Liver (tissue), 3 donors: ENCODE data around the gene DHRSX.

Source experiments
- RXRA ChIP-seq, 2 donors: IDR thresholded peaks; 2 replicates each; pipeline ENCODE4 v1.6.1; 2017 to 2018; ENCODE audit warnings: antibody characterized with exemption in 2 of 2, mild to moderate bottlenecking in 1 of 2
- YY1 ChIP-seq: IDR thresholded peaks from 2 replicates; pipeline ENCODE4 v1.6.1; 2016; ENCODE audit warnings: antibody characterized with exemption, mild to moderate bottlenecking
- TF ChIP-seq, protein P1 (sequence below): fragments of 150-350 bp; IDR thresholded peaks from 2 replicates; pipeline ENCODE4 v1.5.1; 2017; ENCODE audit warnings: improper control_type of control experiment, low read depth, low read length; ENCODE audit not compliant: missing input control
- TF ChIP-seq, protein P2 (sequence below): IDR thresholded peaks from 2 replicates; pipeline ENCODE4 v1.6.1; 2016; ENCODE audit warnings: antibody characterized with exemption, mild to moderate bottlenecking
- donor health status: healthy.
- donor health status: healthy.

DNA sequence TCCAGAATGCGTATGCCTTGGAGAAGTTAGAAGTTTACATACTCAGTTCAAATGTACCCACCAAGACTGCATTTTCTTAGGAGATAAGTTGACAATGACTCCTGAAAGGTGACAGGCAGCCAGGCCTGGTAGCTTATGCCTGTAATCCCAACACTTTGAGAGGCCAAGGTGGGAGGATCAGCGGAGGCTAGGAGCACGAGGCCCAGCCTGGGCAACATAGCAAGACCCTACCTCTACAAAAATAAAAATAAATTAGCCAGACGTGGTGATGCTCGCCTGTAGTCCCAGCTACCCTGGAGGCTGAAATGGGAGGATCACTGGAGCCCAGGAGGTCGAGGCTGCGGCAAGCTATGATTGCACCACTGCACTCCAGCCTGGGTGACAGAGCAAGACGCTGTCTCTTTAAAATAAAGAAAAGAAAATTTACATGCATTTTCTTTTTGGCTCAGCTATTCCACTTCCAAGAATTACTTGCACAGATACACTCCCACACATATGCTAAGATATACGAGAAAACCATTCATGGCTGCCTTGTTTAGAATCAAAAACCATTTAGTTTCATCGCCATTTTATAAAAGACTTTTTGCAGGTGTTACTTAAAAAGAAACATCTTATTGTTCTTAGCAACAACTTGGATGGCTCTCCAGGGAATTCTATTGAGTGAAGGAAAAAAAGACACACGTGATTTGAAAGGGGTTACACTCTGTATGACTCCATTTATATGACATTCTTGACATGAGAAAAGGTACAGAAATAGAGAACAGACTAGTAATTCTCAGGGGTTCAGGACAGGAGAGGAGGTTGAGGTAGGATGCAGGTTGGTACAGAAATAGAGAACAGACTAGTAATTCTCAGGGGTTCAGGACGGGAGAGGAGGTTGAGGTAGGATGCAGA, 66.3 kb downstream of the DHRSX start:
- TF ChIP-seq, protein P1, sequence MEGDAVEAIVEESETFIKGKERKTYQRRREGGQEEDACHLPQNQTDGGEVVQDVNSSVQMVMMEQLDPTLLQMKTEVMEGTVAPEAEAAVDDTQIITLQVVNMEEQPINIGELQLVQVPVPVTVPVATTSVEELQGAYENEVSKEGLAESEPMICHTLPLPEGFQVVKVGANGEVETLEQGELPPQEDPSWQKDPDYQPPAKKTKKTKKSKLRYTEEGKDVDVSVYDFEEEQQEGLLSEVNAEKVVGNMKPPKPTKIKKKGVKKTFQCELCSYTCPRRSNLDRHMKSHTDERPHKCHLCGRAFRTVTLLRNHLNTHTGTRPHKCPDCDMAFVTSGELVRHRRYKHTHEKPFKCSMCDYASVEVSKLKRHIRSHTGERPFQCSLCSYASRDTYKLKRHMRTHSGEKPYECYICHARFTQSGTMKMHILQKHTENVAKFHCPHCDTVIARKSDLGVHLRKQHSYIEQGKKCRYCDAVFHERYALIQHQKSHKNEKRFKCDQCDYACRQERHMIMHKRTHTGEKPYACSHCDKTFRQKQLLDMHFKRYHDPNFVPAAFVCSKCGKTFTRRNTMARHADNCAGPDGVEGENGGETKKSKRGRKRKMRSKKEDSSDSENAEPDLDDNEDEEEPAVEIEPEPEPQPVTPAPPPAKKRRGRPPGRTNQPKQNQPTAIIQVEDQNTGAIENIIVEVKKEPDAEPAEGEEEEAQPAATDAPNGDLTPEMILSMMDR: no peak
- TF ChIP-seq RXRA (IDR thresholded peaks at IDR 0.05) (no peak), YY1 (no peak)
- TF ChIP-seq, protein P2, sequence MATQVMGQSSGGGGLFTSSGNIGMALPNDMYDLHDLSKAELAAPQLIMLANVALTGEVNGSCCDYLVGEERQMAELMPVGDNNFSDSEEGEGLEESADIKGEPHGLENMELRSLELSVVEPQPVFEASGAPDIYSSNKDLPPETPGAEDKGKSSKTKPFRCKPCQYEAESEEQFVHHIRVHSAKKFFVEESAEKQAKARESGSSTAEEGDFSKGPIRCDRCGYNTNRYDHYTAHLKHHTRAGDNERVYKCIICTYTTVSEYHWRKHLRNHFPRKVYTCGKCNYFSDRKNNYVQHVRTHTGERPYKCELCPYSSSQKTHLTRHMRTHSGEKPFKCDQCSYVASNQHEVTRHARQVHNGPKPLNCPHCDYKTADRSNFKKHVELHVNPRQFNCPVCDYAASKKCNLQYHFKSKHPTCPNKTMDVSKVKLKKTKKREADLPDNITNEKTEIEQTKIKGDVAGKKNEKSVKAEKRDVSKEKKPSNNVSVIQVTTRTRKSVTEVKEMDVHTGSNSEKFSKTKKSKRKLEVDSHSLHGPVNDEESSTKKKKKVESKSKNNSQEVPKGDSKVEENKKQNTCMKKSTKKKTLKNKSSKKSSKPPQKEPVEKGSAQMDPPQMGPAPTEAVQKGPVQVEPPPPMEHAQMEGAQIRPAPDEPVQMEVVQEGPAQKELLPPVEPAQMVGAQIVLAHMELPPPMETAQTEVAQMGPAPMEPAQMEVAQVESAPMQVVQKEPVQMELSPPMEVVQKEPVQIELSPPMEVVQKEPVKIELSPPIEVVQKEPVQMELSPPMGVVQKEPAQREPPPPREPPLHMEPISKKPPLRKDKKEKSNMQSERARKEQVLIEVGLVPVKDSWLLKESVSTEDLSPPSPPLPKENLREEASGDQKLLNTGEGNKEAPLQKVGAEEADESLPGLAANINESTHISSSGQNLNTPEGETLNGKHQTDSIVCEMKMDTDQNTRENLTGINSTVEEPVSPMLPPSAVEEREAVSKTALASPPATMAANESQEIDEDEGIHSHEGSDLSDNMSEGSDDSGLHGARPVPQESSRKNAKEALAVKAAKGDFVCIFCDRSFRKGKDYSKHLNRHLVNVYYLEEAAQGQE: no peak
